Lower lobe of right lung (tissue), 2 donors: ENCODE measurements around the gene INTS6. TPM values are rescaled to one million over a fixed set of nuclear protein-coding genes. Genes with fewer than 3 reads are reported as not detected.
"Not testable (repeated sequence)": the region's sequence is repeated elsewhere in the genome, so short reads cannot be mapped to it uniquely, and the experiment has no call there.

Experiments
- ATAC-seq, 2 donors: fragments of 200-7000 bp; cut with Tn5 transposase; one replicate each; pipeline ENCODE4 v1.9.1; 2020 to 2022; ENCODE audit warnings: mild to moderate bottlenecking in 2 of 2, moderate library complexity in 2 of 2
- DNase-seq: peaks from one replicate; pipeline ENCODE4 v3.0.0-alpha.2; 2020
- H3K27ac ChIP-seq: fragments of 200-600 bp; one replicate; pipeline ENCODE4 v1.8.0; 2022
- H3K27me3 ChIP-seq: fragments of 200-600 bp; one replicate; pipeline ENCODE4 v1.8.0; 2022; ENCODE audit warnings: low read depth
- H3K36me3 ChIP-seq: fragments of 200-600 bp; one replicate; pipeline ENCODE4 v1.8.0; 2022; ENCODE audit warnings: mild to moderate bottlenecking
- H3K4me1 ChIP-seq: fragments of 200-600 bp; one replicate; pipeline ENCODE4 v1.8.0; 2022
- H3K4me3 ChIP-seq: fragments of 200-600 bp; one replicate; pipeline ENCODE4 v1.8.0; 2022; ENCODE audit warnings: mild to moderate bottlenecking
- H3K9me3 ChIP-seq: fragments of 200-600 bp; one replicate; pipeline ENCODE4 v1.8.0; 2022
- intact Hi-C: fragments of 100-400 bp; cut with DNase I; formaldehyde crosslinking; loops from one replicate; pipeline ENCODE4 v1.11.0; 2022
- total RNA-seq: library from RNA; stranded (reverse); fragmentation: NEBNext Ultra II Directional; extraction: Animal tissue kit (Norgen Biotek cat#: 25700); gene quantifications from one replicate; pipeline ENCODE4 v1.2.1, GENCODE V29; 2021
- TF ChIP-seq, protein P1 (sequence below): fragments of 200-600 bp; IDR thresholded peaks from one replicate; pipeline ENCODE4 v1.8.0; 2022; ENCODE audit warnings: antibody characterized with exemption, mild to moderate bottlenecking
- donor health status: DM: no; HTN: yes; CAD: no; lungs with severe emphysema.

INTS6 gene
- total RNA-seq, 1 donor from 2014 or later = 29.5 TPM

DNA sequence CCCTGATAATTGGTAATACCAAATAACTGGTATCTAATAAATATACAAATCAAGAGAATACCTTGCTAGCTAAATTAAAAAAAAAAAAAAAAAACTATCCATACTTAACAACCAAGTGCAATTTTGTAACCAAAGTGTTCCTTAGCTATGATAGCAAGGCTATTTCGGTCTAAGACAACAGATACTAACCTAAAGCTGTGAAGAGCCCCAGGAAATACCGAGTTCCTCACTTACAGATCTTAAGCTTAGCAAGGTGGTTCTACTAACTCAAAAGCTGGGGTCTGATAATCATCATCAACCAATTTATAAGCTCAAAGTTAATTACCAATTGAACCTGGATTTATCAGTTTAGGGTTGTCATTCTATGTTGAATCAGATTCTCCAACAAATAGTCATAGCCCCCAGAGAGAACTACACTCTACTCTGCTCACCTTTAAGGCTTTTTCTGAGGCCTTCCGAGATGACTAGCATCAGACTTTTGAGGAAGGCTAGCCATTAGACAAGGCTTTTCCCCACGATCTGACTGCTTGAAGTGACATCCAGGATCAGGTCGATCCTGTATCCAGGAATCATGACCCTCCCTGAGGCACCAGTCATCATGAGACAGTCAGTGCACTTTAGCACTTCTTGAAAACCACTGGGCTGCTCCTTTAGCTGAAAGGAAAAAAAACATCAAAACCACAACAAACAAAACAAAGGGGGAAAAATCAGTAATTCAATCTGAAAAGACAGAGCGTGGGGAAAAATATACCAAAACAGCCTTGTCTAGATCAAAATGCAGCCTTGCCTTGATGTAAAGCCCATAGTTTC is 31.9 kb downstream of the INTS6 start:
- TF ChIP-seq, protein P1, sequence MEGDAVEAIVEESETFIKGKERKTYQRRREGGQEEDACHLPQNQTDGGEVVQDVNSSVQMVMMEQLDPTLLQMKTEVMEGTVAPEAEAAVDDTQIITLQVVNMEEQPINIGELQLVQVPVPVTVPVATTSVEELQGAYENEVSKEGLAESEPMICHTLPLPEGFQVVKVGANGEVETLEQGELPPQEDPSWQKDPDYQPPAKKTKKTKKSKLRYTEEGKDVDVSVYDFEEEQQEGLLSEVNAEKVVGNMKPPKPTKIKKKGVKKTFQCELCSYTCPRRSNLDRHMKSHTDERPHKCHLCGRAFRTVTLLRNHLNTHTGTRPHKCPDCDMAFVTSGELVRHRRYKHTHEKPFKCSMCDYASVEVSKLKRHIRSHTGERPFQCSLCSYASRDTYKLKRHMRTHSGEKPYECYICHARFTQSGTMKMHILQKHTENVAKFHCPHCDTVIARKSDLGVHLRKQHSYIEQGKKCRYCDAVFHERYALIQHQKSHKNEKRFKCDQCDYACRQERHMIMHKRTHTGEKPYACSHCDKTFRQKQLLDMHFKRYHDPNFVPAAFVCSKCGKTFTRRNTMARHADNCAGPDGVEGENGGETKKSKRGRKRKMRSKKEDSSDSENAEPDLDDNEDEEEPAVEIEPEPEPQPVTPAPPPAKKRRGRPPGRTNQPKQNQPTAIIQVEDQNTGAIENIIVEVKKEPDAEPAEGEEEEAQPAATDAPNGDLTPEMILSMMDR = no peak
- ATAC-seq = no peak
- H3K27ac ChIP-seq = no peak overlapping the region
- H3K27me3 ChIP-seq = no peaks in the 10 kb centered on the region
- no peaks in the 10 kb centered on the region for H3K9me3 ChIP-seq
- H3K36me3 ChIP-seq = no peaks in the 10 kb centered on the region
- DNase-seq = no peak
- H3K4me1 ChIP-seq = peaks cover 31% of the 10 kb centered on the region
- no peak overlapping the region for H3K4me3 ChIP-seq
- intact Hi-C loops = no loop called here

DNA sequence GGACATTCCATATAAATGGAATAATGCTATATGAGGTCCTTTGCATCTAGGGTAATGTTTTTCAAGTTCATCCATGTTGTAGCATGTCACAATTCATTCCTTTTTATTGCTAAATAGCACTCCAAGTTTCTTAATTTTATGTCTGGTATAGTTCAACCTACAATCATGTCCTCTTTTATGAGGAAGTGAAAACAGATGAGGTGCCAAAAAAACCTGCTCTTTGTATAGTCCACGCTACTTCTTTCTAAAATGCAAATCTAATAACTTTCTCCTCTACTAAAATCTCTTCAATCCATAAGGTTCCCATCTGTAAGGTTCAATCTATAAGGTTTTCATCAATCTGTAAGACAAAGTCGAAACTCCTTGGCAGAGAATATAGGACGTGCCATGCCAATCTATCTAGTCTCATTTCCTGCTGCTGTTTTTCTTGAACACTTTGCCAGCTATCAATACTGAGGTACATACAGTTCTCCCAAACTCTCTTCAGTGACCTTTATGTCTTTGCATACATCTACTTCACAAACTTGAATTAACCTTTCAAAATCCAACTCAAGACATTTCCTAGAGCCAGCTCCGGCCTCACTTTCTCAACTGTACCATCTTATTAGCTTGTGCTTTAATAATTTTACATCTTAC is 33.7 kb downstream of the INTS6 start:
- DNase-seq (no peak), ATAC-seq (peak in 1 of 2 donors; percentile 56)
- TF ChIP-seq, protein P1 = no peak
- Histone ChIP-seq H3K27me3 (no peaks in the 10 kb centered on the region), H3K4me3 (no peak overlapping the region), H3K36me3 (no peaks in the 10 kb centered on the region), H3K27ac (no peak overlapping the region), H3K4me1 (peaks cover 21% of the 10 kb centered on the region), H3K9me3 (peaks cover 6% of the 10 kb centered on the region)
- intact Hi-C loops = no loop called here

DNA sequence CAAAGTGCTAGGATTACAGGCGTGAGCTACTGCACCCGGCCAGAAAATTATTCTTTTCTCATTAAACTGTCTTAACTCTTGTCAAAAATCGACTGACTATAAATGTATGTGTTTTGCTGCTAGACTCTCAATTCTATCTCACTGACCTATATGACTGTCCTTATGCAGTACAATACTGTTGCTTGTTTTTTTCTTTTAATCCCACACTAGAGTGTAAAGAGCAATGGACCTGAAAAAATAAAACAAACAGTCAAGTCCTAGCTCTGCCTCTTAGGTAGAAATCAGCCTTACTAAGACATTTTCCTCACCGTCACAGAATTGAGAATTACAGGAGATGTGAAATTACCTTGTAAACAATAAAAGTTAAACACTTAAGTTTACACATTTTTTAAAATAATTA is 35.1 kb downstream of the INTS6 start:
- no peak for DNase-seq
- Histone ChIP-seq H3K27me3 (no peaks in the 10 kb centered on the region), H3K4me3 (no peak overlapping the region), H3K9me3 (peaks cover 6% of the 10 kb centered on the region), H3K27ac (no peak overlapping the region), H3K4me1 (peaks cover 21% of the 10 kb centered on the region), H3K36me3 (peaks cover 3% of the 10 kb centered on the region)
- no peak for ATAC-seq
- intact Hi-C loops = no loop called here
- TF ChIP-seq, protein P1 = no peak

DNA sequence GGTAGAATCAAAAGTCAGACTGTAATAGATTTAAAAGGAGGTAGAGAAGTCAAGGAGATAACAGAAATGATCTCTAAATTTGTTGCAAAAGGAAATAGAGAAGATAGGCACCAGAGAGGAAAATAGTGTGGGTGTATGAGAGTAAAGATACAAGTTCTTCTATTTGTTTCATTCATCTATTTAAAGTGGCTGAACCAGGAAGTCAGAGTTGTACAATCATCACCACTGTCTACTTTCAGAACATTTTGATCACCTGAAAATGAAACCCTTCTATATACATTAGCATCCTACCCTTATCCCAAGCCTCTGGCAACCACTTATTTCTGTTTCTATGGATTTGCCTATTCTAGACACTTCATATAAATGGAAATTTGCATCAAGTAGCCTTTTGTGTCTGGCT is 36.7 kb downstream of the INTS6 start:
- TF ChIP-seq, protein P1 = no peak
- Histone ChIP-seq H3K27ac (no peak overlapping the region), H3K27me3 (no peaks in the 10 kb centered on the region), H3K36me3 (peaks cover 11% of the 10 kb centered on the region), H3K4me1 (peaks cover 19% of the 10 kb centered on the region), H3K9me3 (peaks cover 6% of the 10 kb centered on the region), H3K4me3 (no peak overlapping the region)
- intact Hi-C loops = no loop called here
- DNase-seq (no peak), ATAC-seq (no peak)

DNA sequence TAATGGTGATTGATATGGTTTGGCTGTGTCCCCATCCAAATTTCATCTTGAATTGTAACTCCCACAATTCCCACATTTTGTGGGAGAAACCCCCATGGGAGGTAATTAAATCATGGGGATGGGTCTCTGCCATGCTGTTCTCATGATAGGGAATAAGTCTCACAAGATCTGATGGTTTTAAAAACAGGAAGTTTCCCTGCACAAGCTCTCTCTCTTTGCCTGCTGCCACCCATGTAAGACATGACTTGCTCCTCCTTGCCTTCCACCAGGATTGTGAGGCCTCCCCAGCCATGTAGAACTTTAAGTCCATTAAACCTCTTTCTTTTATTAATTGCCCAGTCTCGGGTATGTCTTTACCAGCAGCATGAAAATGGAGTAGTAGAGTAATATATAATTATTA is 37.5 kb downstream of the INTS6 start:
- H3K4me3 ChIP-seq, DNase-seq, H3K9me3 ChIP-seq, H3K27ac ChIP-seq, H3K27me3 ChIP-seq, ATAC-seq, intact Hi-C loops: not testable (repeated sequence)
- Histone ChIP-seq H3K36me3 (peaks cover 16% of the 10 kb centered on the region), H3K4me1 (peaks cover 15% of the 10 kb centered on the region)

DNA sequence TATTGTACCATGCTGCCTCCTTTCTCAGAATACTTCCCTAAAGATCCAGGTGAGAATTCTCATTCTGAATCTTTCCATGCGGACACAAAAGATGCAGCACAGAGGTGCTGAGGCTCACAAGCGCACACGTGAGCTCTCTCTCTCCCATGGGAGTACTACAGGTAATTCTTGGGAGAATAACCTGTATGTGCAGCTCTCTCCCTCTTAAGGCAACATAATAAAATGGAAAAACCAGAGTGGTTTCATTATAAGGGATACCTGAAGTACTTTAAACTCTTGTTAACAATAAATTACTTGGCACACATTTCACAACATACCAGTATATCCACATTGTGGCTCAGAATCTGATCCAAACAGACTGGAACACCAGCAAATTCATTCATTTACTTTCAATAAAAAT is 40.4 kb downstream of the INTS6 start:
- ATAC-seq (no peak), DNase-seq (no peak)
- H3K9me3 ChIP-seq = peaks cover 6% of the 10 kb centered on the region
- no peaks in the 10 kb centered on the region for H3K4me1 ChIP-seq
- H3K36me3 ChIP-seq = peaks cover 16% of the 10 kb centered on the region
- no peak overlapping the region for H3K4me3 ChIP-seq
- intact Hi-C loops = no loop called here
- H3K27ac ChIP-seq = no peak overlapping the region
- no peaks in the 10 kb centered on the region for H3K27me3 ChIP-seq
- TF ChIP-seq, protein P1 = no peak
